ENCODE results near the gene CEND1. TPM values are rescaled to one million over a fixed set of nuclear protein-coding genes. Genes with fewer than 3 reads are reported as not detected.

The CEND1 gene
- total and polyA plus RNA-seq, 2 of the 13 experiments (the other 11 are each of a cell fraction or from before 2014, with no cell fraction given) = not detected

GRCh38 chr11:765802-766091 is 24.1 kb downstream of the CEND1 start:
- Histone ChIP-seq H3K27ac (ENCODE audit: extremely low read length, insufficient read depth, low read length) (no peak overlapping the region), H3K79me2 (ENCODE audit: insufficient read depth, low read length) (no peaks in the 10 kb centered on the region), H4K20me1 (ENCODE audit: insufficient read depth, low read length) (peaks cover 9% of the 10 kb centered on the region; the same call in 1 of the 2 replicates), H3K4me2 (ENCODE audit: low read depth, low read length) (no peak overlapping the region), H3K4me3 (replicated peaks in 1 of 3; ENCODE audit: insufficient read depth in 1 of 3, low read depth in 2 of 3, low read length in 3 of 3) (no peak overlapping the region), H3K27me3 (ENCODE audit: control insufficient read depth in 1 of 2, insufficient read depth in 2 of 2, low read length in 2 of 2) (no peaks in the 10 kb centered on the region), H2AFZ (ENCODE audit: low read length) (no peak overlapping the region), H3K4me1 (ENCODE audit: insufficient read depth, low read length) (peaks cover 12% of the 10 kb centered on the region), H3K9me3 (ENCODE audit: low read length) (no peaks in the 10 kb centered on the region), H3K9ac (ENCODE audit: insufficient read depth, low read depth, low read length) (no peak overlapping the region), H3K36me3 (replicated peaks in 1 of 2; ENCODE audit: control insufficient read depth in 1 of 2, insufficient read depth in 2 of 2, low read length in 2 of 2) (peaks cover 20 to 58% of the 10 kb centered on the region in 2 experiments)
- no peak for TF ChIP-seq SOX13 (IDR thresholded peaks at IDR 0.05)
- no peak for TF ChIP-seq SOX13 (CRISPR knock-in tag; conservative IDR thresholded peaks at IDR 0.05 in 1 of 2, IDR thresholded peaks at IDR 0.05 in 1 of 2)
- TF ChIP-seq CEBPG (CRISPR knock-in tag; IDR thresholded peaks at IDR 0.05) = peak; percentile 28; the same call in 1 of the 2 replicates
- TF ChIP-seq POLR2G (IDR thresholded peaks at IDR 0.05; ENCODE audit: low read depth, low read length) = peak; percentile 50; the same call in 1 of the 2 replicates
- peak; percentile 4; the same call in 1 of the 2 replicates for TF ChIP-seq CEBPB (IDR thresholded peaks at IDR 0.05; ENCODE audit: borderline replicate concordance, low read depth, low read length)
- FAIRE-seq (no peak), ATAC-seq (no peak), DNase-seq (ENCODE audit: low spot score) (no peak)
- ChIA-PET POLR2A (interaction anchor here (0.7 kb wide), 1 partner anchor 9 kb away, joined by 3 read pairs; no protein-coding TSS in a partner anchor), CTCF (ENCODE audit: low intra/inter-chr PET ratio, low total read pairs) (interaction anchor here (1.7 kb wide), 1 partner anchor 37 kb away, joined by 11 read pairs; no protein-coding TSS in a partner anchor)
- BruUV-seq (replicated peaks) = no TSS peak
- 95% methylated on average over 8 of the region's 8 CpGs for WGBS (ENCODE audit: low lambda C conversion rate)
- intact Hi-C loops (cut with micrococcal nuclease; ENCODE audit: unreplicated experiment) = loop anchor here (2.0 kb wide), 1 partner anchor 103 kb away; no protein-coding TSS in a partner anchor
- in situ Hi-C loops (cut with HindIII; ENCODE audit: extremely low pct_ligation_motif_present, low pct_unique_long_range_greater_than_20kb) = loop anchor here (5.0 kb wide), 1 partner anchor 103 kb away; no protein-coding TSS in a partner anchor

GRCh38 chr11:765025-765801 is 24.7 kb downstream of the CEND1 start:
- POLR2A ChIA-PET = interaction anchor here (0.7 kb wide), 1 partner anchor 10 kb away, joined by 3 read pairs; no protein-coding TSS in a partner anchor
- CTCF ChIA-PET (ENCODE audit: low intra/inter-chr PET ratio, low total read pairs) = interaction anchor here (1.7 kb wide), 1 partner anchor 37 kb away, joined by 11 read pairs; no protein-coding TSS in a partner anchor
- BruUV-seq (replicated peaks) = no TSS peak
- in situ Hi-C loops (cut with HindIII; ENCODE audit: extremely low pct_ligation_motif_present, low pct_unique_long_range_greater_than_20kb) = loop anchor here (5.0 kb wide), 1 partner anchor 103 kb away; no protein-coding TSS in a partner anchor
- ATAC-seq (peak; percentile 51), DNase-seq (ENCODE audit: low spot score) (peak; percentile 35), FAIRE-seq (no peak)
- Histone ChIP-seq H3K4me2 (ENCODE audit: low read depth, low read length) (no peak overlapping the region), H4K20me1 (ENCODE audit: insufficient read depth, low read length) (peaks cover 9% of the 10 kb centered on the region; the same call in 1 of the 2 replicates), H3K4me3 (replicated peaks in 1 of 3; ENCODE audit: insufficient read depth in 1 of 3, low read depth in 2 of 3, low read length in 3 of 3) (no peak overlapping the region), H3K9ac (ENCODE audit: insufficient read depth, low read depth, low read length) (no peak overlapping the region), H3K27ac (ENCODE audit: extremely low read length, insufficient read depth, low read length) (no peak overlapping the region), H3K79me2 (ENCODE audit: insufficient read depth, low read length) (no peaks in the 10 kb centered on the region), H3K9me3 (ENCODE audit: low read length) (no peaks in the 10 kb centered on the region), H3K36me3 (replicated peaks in 1 of 2; ENCODE audit: control insufficient read depth in 1 of 2, insufficient read depth in 2 of 2, low read length in 2 of 2) (peaks cover 19 to 55% of the 10 kb centered on the region in 2 experiments), H3K27me3 (ENCODE audit: control insufficient read depth in 1 of 2, insufficient read depth in 2 of 2, low read length in 2 of 2) (no peaks in the 10 kb centered on the region), H2AFZ (ENCODE audit: low read length) (no peak overlapping the region), H3K4me1 (ENCODE audit: insufficient read depth, low read length) (peaks cover 7% of the 10 kb centered on the region)
- WGBS (ENCODE audit: low lambda C conversion rate) = 91% methylated on average over 17 of the region's 19 CpGs
- intact Hi-C loops (cut with micrococcal nuclease; ENCODE audit: unreplicated experiment) = loop anchor here (2.0 kb wide), 1 partner anchor 102 kb away; no protein-coding TSS in a partner anchor
- TF ChIP-seq CBFB (CRISPR knock-in tag; IDR thresholded peaks at IDR 0.05) (no peak), IKZF5 (CRISPR knock-in tag; IDR thresholded peaks at IDR 0.05) (no peak), RBFOX2 (IDR thresholded peaks at IDR 0.05; ENCODE audit: low read depth, low read length) (peak; percentile 37; the same call in 1 of the 2 replicates), NRL (CRISPR knock-in tag; IDR thresholded peaks at IDR 0.05; ENCODE audit: borderline replicate concordance) (peak; percentile 51; the same call in 1 of the 2 replicates), SMC3 (IDR thresholded peaks at IDR 0.05; ENCODE audit: low read length) (0 out of 2 replicates have a peak, but pooled peaks have one; percentile 19), ZFP91 (CRISPR knock-in tag; IDR thresholded peaks at IDR 0.05; ENCODE audit: borderline replicate concordance) (peak; percentile 54; the same call in 1 of the 2 replicates), POLR2AphosphoS5 (IDR thresholded peaks at IDR 0.05; ENCODE audit: low read depth, low read length) (peak; percentile 42; the same call in 1 of the 2 replicates), STAG1 (CRISPR knock-in tag; IDR thresholded peaks at IDR 0.05) (peak; percentile 74), ZNF3 (CRISPR knock-in tag; IDR thresholded peaks at IDR 0.05) (no peak), RNF2 (conservative IDR thresholded peaks at IDR 0.05; ENCODE audit: low read depth) (no peak), ZNF629 (CRISPR knock-in tag; conservative IDR thresholded peaks at IDR 0.05) (no peak)

All from HepG2 (cell line).